ENCODE measurements around the gene RGS5.

The RGS5 gene

GRCh38 chr1:163145435-163145834 is 57.3 kb downstream of the RGS5 start:
- no peak for DNase-seq (ENCODE audit: low read depth)

DNA sequence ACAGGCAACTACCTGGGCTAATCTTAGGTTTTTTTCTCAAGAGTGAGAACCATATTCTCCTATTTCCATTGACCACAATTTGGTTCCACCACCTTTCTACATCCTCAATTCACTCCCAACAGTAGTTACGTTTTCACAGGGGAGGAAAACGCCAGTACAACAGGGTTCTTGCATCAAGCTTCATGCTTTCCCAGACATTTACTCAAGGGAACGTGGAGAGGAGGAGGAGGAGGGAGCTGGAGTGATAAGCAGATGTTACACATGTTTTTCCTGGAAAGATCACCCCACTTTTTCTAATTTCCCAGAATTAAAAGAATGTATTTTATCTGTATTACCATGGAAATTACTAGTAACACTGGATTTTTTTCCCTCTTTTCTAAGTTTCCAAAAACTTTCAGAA is 58.3 kb downstream of the RGS5 start:
- no peak for DNase-seq (ENCODE audit: low read depth)

- DNase-seq (ENCODE audit: low read depth): no peak
Observed at GRCh38 chr1:163142152-163142551, 60.6 kb downstream of the RGS5 start.

GRCh38 chr1:163141556-163141955 is 61.2 kb downstream of the RGS5 start:
- no peak for DNase-seq (ENCODE audit: low read depth)

- DNase-seq (ENCODE audit: low read depth): no peak
Observed at GRCh38 chr1:163137556-163138265, 65.0 kb downstream of the RGS5 start.

DNA sequence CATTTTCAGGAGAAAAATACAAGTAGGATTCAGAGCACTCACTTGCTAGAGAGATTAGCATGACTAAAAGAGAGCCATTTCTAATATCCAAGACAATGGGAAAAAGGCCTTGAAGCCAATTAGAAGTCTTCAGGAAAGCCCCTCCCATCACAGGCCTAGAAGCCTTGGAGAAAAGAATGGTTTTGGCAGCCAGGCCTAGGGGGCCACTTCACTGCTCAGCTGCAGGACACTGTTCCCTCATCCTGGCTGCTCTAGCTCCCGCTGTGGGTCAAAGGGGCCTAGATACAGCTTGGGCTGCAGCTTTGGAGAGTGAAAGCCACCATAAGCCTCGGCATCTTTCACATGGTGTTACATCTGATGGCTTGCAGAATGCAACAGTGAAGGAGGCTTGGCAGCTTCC is 70.7 kb downstream of the RGS5 start:
- DNase-seq (ENCODE audit: low read depth): no peak

GRCh38 chr1:163130225-163130856 is 72.4 kb downstream of the RGS5 start:
- DNase-seq (ENCODE audit: low read depth): no peak

- DNase-seq (ENCODE audit: low read depth): no peak
Observed at GRCh38 chr1:163128282-163128681, 74.4 kb downstream of the RGS5 start.

GRCh38 chr1:163124812-163125211 is 77.9 kb downstream of the RGS5 start:
- DNase-seq (ENCODE audit: low read depth): no peak

DNA sequence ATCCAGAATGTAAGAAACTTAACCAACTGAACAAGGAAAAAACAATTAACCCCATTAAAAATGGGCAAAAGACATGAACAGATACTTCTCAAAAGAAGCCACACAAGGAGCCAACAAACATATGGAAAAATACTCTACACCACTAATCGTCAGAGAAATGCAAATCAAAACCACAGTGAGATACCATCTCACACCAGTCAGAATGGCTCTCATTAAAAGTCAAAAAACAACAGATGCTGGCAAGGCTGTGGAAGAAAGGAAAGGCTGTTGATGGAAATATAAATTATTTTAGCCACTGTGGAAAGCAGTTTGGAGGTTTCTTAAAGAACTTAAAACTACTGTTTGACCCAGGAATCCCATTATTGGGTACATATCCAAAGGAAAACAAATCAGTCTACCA is 82.3 kb downstream of the RGS5 start:
- no peak for DNase-seq (ENCODE audit: low read depth)

DNA sequence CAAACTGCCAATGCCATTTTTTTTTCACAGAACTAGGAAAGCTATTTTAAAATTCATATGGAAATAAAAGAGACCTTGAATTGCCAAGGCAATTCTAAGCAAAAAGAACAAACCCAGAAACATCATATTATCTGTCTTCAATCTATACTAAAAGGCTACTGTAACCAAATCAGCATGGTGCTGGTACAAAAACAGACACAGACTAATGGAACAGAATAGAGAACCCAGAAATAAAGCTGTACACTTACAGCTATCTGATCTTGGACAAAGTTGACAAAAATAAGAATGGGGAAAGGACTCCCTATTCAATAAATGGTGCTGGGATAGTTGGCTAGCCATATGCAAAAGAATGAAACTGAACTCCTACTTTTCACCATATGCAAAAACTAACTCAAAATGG is 83.0 kb downstream of the RGS5 start:
- DNase-seq (ENCODE audit: low read depth): no peak

GRCh38 chr1:163115887-163116286 is 86.8 kb downstream of the RGS5 start:
- DNase-seq (ENCODE audit: low read depth): no peak

- no peak for DNase-seq (ENCODE audit: low read depth)
Observed at GRCh38 chr1:163107655-163108054, 95.1 kb downstream of the RGS5 start.

GRCh38 chr1:163106364-163106987 is 96.2 kb downstream of the RGS5 start:
- DNase-seq (ENCODE audit: low read depth): no peak

DNA sequence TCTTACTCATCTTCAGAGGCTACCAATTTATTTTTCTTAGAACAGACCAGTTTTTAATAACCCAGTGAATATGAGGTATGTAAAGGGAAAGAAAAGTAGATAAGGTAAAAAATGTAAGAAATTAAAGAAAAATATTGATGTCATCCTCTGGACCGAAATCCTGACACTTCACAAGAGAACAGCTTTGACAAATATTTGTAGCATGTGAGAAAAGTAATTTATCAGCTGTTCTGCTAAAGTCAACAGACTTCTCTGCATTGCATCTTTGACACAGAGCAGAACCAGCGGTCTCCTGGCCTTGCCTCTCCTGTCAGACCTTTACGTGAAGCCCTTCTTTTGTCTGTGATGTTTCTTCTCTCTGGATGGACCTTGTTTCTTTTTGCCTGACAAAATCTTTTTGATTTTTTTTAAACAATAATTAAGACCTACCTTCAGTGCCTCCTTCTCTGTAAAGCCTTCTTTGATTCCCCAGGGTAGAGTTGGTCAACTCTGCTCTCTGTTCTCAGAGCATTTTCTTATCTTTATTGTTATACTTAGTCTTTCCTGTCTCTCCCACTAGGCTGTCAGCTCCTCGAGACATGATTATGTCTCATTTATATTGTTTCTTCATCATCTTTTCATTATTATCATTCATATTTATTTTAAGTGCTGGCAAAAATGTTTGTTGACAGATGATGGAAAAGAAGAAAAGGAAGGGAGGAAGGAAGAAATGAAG is 98.2 kb downstream of the RGS5 start:
- DNase-seq (ENCODE audit: low read depth): no peak

- no peak for DNase-seq (ENCODE audit: low read depth)
Observed at GRCh38 chr1:163102590-163102989, 100.1 kb downstream of the RGS5 start.

GRCh38 chr1:163095213-163095612 is 107.5 kb downstream of the RGS5 start:
- no peak for DNase-seq (ENCODE audit: low read depth)

DNA sequence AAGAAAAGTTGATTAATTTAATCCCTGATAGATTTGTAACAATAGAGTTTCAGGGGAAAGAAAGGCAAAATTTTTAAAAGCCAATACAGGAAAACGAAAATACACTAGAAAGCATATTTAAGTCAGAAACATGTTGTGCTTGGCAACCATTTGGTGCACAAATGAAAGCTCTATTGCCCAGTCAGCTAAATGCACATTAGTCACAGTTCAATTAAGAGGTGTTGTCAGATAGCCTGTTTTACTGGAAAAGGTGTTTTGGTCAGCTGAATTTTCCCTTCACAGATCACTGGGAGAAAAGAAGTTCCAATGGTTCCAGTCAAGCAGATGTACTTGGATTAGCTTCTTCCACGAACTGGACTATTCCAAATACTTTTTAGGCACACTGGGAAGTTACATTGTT is 108.1 kb downstream of the RGS5 start:
- no peak for DNase-seq (ENCODE audit: low read depth)

DNA sequence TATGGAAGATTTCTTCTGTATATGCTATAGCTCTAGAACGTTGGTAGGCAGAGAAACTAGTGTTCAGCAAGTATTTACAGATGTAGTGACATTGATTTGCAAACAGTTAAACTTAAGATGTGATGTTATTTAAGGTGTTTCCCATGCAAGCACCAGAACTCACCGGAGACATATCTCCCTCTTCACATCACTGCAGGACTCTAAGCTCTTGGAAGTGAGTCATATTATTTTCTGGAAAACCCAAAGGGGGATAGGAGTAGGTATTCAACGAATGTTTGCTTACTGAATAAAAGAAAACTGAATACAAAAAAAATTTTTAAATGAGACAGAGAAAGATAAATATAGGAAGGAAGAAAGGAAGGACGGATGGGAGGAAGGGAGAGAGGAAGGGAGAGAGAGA is 108.5 kb downstream of the RGS5 start:
- DNase-seq (ENCODE audit: low read depth): no peak

GRCh38 chr1:163093579-163093978 is 109.1 kb downstream of the RGS5 start:
- DNase-seq (ENCODE audit: low read depth): no peak

- no peak for DNase-seq (ENCODE audit: low read depth)
Observed at GRCh38 chr1:163093169-163093568, 109.5 kb downstream of the RGS5 start.
